ENCODE results near the gene MKLN1.
"Not testable (repeated sequence)": the region's sequence is repeated elsewhere in the genome, so short reads cannot be mapped to it uniquely, and the experiment has no call there.

MKLN1 gene

GRCh38 chr7:131501422-131501821, 173.7 kb downstream of the MKLN1 start:
- TF ChIP-seq CTCF (IDR thresholded peaks at IDR 0.05; ENCODE audit: low read depth, low read length), result no peak
- no peak overlapping the region for H3K4me3 ChIP-seq (replicated peaks in 1 of 2; ENCODE audit: low read depth in 2 of 2, low read length in 2 of 2)
- DNase-seq (ENCODE audit: low read depth in 2 of 2), result peak; percentile 48 to 66

- no peak for TF ChIP-seq CTCF (IDR thresholded peaks at IDR 0.05; ENCODE audit: low read depth, low read length)
- no peak for DNase-seq (ENCODE audit: low read depth in 2 of 2)
- H3K4me3 ChIP-seq (replicated peaks in 1 of 2; ENCODE audit: low read depth in 2 of 2, low read length in 2 of 2), result no peak overlapping the region
These were observed 174.4 kb downstream of the MKLN1 start for GRCh38 chr7:131501930-131502685.

GRCh38 chr7:131502810-131503508, 175.3 kb downstream of the MKLN1 start:
- no peak overlapping the region for H3K4me3 ChIP-seq (replicated peaks in 1 of 2; ENCODE audit: low read depth in 2 of 2, low read length in 2 of 2)
- TF ChIP-seq CTCF (IDR thresholded peaks at IDR 0.05; ENCODE audit: low read depth, low read length), result no peak
- peak; percentile 67 to 70 for DNase-seq (ENCODE audit: low read depth in 2 of 2)

- no peak for DNase-seq (ENCODE audit: low read depth in 2 of 2)
- no peak overlapping the region for H3K4me3 ChIP-seq (replicated peaks in 1 of 2; ENCODE audit: low read depth in 2 of 2, low read length in 2 of 2)
- no peak for TF ChIP-seq CTCF (IDR thresholded peaks at IDR 0.05; ENCODE audit: low read depth, low read length)
These were observed 176.0 kb downstream of the MKLN1 start for GRCh38 chr7:131503639-131504038.

- DNase-seq (ENCODE audit: low read depth in 2 of 2), result no peak
- no peak for TF ChIP-seq CTCF (IDR thresholded peaks at IDR 0.05; ENCODE audit: low read depth, low read length)
- no peak overlapping the region for H3K4me3 ChIP-seq (replicated peaks in 1 of 2; ENCODE audit: low read depth in 2 of 2, low read length in 2 of 2)
These were observed 176.7 kb downstream of the MKLN1 start for GRCh38 chr7:131504157-131504899.

GRCh38 chr7:131505037-131505620, 177.5 kb downstream of the MKLN1 start:
- not testable (repeated sequence) for DNase-seq (ENCODE audit: low read depth in 2 of 2); H3K4me3 ChIP-seq (replicated peaks in 1 of 2; ENCODE audit: low read depth in 2 of 2, low read length in 2 of 2)

Data from cardiac fibroblast (primary cell).